ENCODE measurements around the gene NKX2-4. TPM values are rescaled to one million over a fixed set of nuclear protein-coding genes. Genes with fewer than 3 reads are reported as not detected.
"Not testable (repeated sequence)": the region's sequence is repeated elsewhere in the genome, so short reads cannot be mapped to it uniquely, and the experiment has no call there.

Gene NKX2-4
- total RNA-seq, 1 donor from 2014 or later, result not detected

DNA sequence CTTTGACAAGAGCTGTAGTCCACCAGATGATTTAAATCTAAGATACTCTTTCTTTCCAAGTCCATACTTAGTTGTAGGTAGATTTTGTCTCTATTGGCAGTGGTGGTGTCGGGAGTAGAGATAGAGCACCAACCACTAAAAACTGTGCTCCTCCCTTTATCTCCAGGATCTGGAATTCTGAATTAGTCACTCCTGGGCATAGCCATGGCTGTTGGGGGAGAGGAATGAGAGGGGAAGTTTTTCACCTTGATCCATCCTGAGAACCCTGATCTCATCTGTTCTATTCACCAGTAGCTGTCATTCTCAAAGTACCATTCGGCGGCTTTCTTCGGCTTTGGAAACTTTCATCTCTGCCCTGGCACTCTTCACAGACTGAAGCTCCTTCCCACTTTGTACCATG lies 35.6 kb upstream of the NKX2-4 start:
- H3K27me3 Mint-ChIP-seq (ENCODE audit: low read depth, unreplicated experiment), result no peaks in the 10 kb centered on the region
- no peak for DNase-seq (ENCODE audit: low read depth)
- Histone ChIP-seq H3K27me3 (ENCODE audit: insufficient read depth, low read length) (no peaks in the 10 kb centered on the region), H3K27ac (ENCODE audit: low read depth, low read length) (no peak overlapping the region), H3K36me3 (ENCODE audit: insufficient read depth, low read length) (no peaks in the 10 kb centered on the region), H3K4me3 (ENCODE audit: insufficient read depth, low read depth, low read length) (no peak overlapping the region), H3K9ac (ENCODE audit: low read length) (no peak overlapping the region), H2AFZ (ENCODE audit: low read depth, low read length) (no peak overlapping the region), H3K4me1 (ENCODE audit: insufficient read depth, low read length) (peaks cover 22% of the 10 kb centered on the region), H3K9me3 (ENCODE audit: insufficient read depth, low read depth, low read length) (no peaks in the 10 kb centered on the region), H3K4me2 (ENCODE audit: low read length) (peak overlapping the region; percentile 19), H3K79me2 (ENCODE audit: insufficient read depth, low read length) (no peaks in the 10 kb centered on the region), H4K20me1 (ENCODE audit: insufficient read depth, low read length) (no peaks in the 10 kb centered on the region)
- no peaks in the 10 kb centered on the region for H3K36me3 Mint-ChIP-seq (ENCODE audit: low read depth, unreplicated experiment)
- peaks cover 25% of the 10 kb centered on the region for H3K4me1 Mint-ChIP-seq (ENCODE audit: low read depth, unreplicated experiment)
- peaks cover 2% of the 10 kb centered on the region for H3K9me3 Mint-ChIP-seq (ENCODE audit: unreplicated experiment)
- H3K4me3 Mint-ChIP-seq (ENCODE audit: unreplicated experiment), result no peak overlapping the region
- FAIRE-seq, result no peak
- H3K27ac Mint-ChIP-seq (ENCODE audit: unreplicated experiment), result no peak overlapping the region
- TF ChIP-seq, protein P1, sequence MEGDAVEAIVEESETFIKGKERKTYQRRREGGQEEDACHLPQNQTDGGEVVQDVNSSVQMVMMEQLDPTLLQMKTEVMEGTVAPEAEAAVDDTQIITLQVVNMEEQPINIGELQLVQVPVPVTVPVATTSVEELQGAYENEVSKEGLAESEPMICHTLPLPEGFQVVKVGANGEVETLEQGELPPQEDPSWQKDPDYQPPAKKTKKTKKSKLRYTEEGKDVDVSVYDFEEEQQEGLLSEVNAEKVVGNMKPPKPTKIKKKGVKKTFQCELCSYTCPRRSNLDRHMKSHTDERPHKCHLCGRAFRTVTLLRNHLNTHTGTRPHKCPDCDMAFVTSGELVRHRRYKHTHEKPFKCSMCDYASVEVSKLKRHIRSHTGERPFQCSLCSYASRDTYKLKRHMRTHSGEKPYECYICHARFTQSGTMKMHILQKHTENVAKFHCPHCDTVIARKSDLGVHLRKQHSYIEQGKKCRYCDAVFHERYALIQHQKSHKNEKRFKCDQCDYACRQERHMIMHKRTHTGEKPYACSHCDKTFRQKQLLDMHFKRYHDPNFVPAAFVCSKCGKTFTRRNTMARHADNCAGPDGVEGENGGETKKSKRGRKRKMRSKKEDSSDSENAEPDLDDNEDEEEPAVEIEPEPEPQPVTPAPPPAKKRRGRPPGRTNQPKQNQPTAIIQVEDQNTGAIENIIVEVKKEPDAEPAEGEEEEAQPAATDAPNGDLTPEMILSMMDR (IDR thresholded peaks at IDR 0.05; ENCODE audit: insufficient read depth, low read depth, low read length), result no peak
- no peak for TF ChIP-seq EZH2 (IDR thresholded peaks at IDR 0.05; ENCODE audit: insufficient read depth, low read length)

DNA sequence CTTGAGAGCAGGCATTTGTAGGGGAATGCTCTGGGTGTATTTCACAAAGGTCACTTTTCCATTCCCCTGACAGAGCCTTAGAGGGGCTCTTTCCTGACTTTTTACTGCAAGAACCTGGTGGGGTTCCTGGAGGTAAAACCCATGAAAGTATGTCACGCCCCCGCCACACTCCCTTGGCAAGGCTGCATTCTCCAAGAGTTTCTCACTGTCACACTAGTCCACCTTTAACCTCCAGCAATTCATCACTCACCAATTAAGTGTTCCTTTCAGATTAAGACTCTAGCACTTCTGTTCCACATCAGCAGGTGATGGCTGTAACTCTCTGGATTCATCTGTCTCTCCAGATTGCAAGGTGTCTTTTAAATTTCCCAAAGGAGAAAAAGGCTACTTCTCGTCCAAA lies 32.7 kb upstream of the NKX2-4 start:
- Mint-ChIP-seq H3K9me3 (ENCODE audit: unreplicated experiment) (peaks cover 16% of the 10 kb centered on the region), H3K4me1 (ENCODE audit: low read depth, unreplicated experiment) (peaks cover 3% of the 10 kb centered on the region), H3K4me3 (ENCODE audit: unreplicated experiment) (no peak overlapping the region), H3K27ac (ENCODE audit: unreplicated experiment) (no peak overlapping the region), H3K36me3 (ENCODE audit: low read depth, unreplicated experiment) (no peaks in the 10 kb centered on the region), H3K27me3 (ENCODE audit: low read depth, unreplicated experiment) (no peaks in the 10 kb centered on the region)
- no peak for DNase-seq (ENCODE audit: low read depth)
- no peak overlapping the region for H3K27ac ChIP-seq (ENCODE audit: low read depth, low read length)
- no peak overlapping the region for H3K9ac ChIP-seq (ENCODE audit: low read length)
- no peak overlapping the region for H3K4me3 ChIP-seq (ENCODE audit: insufficient read depth, low read depth, low read length)
- FAIRE-seq, result no peak
- no peaks in the 10 kb centered on the region for H3K36me3 ChIP-seq (ENCODE audit: insufficient read depth, low read length)
- H3K27me3 ChIP-seq (ENCODE audit: insufficient read depth, low read length), result no peaks in the 10 kb centered on the region
- TF ChIP-seq, protein P1 (IDR thresholded peaks at IDR 0.05; ENCODE audit: insufficient read depth, low read depth, low read length), result no peak
- TF ChIP-seq EZH2 (IDR thresholded peaks at IDR 0.05; ENCODE audit: insufficient read depth, low read length), result no peak
- no peaks in the 10 kb centered on the region for H4K20me1 ChIP-seq (ENCODE audit: insufficient read depth, low read length)
- no peak overlapping the region for H2AFZ ChIP-seq (ENCODE audit: low read depth, low read length)
- H3K4me2 ChIP-seq (ENCODE audit: low read length), result no peak overlapping the region
- peaks cover 7% of the 10 kb centered on the region for H3K4me1 ChIP-seq (ENCODE audit: insufficient read depth, low read length)
- no peaks in the 10 kb centered on the region for H3K79me2 ChIP-seq (ENCODE audit: insufficient read depth, low read length)
- no peaks in the 10 kb centered on the region for H3K9me3 ChIP-seq (ENCODE audit: insufficient read depth, low read depth, low read length)

DNA sequence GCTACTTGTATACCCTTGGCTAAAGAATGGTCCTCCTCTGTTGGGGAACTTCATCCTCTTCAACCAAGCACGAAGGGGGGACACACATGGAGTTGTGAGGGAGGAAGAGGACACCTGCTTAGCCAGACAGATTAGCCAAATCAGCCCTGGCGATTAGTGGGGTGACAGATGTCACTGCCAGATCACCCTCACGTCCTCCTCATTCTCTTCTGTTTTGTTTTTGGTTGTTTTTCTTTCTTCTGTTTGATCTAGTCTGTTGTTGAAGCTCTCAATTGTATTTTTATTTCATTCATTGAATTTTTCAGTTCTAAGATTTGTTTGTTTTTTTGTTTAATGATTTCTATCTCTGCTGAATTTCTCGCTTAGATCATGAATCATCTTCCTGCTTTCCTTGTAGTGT lies 27.5 kb upstream of the NKX2-4 start:
- no peak overlapping the region for H3K4me2 ChIP-seq (ENCODE audit: low read length)
- H3K4me3 ChIP-seq (ENCODE audit: insufficient read depth, low read depth, low read length), result no peak overlapping the region
- H3K9me3 ChIP-seq (ENCODE audit: insufficient read depth, low read depth, low read length), result peaks cover 9% of the 10 kb centered on the region
- DNase-seq (ENCODE audit: low read depth) (no peak), FAIRE-seq (no peak)
- Mint-ChIP-seq H3K9me3 (ENCODE audit: unreplicated experiment) (peaks cover 36% of the 10 kb centered on the region), H3K27me3 (ENCODE audit: low read depth, unreplicated experiment) (no peaks in the 10 kb centered on the region), H3K36me3 (ENCODE audit: low read depth, unreplicated experiment) (no peaks in the 10 kb centered on the region), H3K27ac (ENCODE audit: unreplicated experiment) (no peak overlapping the region), H3K4me3 (ENCODE audit: unreplicated experiment) (no peak overlapping the region), H3K4me1 (ENCODE audit: low read depth, unreplicated experiment) (no peaks in the 10 kb centered on the region)
- no peak overlapping the region for H3K9ac ChIP-seq (ENCODE audit: low read length)
- TF ChIP-seq, protein P1 (IDR thresholded peaks at IDR 0.05; ENCODE audit: insufficient read depth, low read depth, low read length), result no peak
- no peak for TF ChIP-seq EZH2 (IDR thresholded peaks at IDR 0.05; ENCODE audit: insufficient read depth, low read length)
- H3K36me3 ChIP-seq (ENCODE audit: insufficient read depth, low read length), result no peaks in the 10 kb centered on the region
- H2AFZ ChIP-seq (ENCODE audit: low read depth, low read length), result no peak overlapping the region
- no peaks in the 10 kb centered on the region for H3K4me1 ChIP-seq (ENCODE audit: insufficient read depth, low read length)
- H3K27me3 ChIP-seq (ENCODE audit: insufficient read depth, low read length), result no peaks in the 10 kb centered on the region
- H4K20me1 ChIP-seq (ENCODE audit: insufficient read depth, low read length), result no peaks in the 10 kb centered on the region
- no peaks in the 10 kb centered on the region for H3K79me2 ChIP-seq (ENCODE audit: insufficient read depth, low read length)
- H3K27ac ChIP-seq (ENCODE audit: low read depth, low read length), result no peak overlapping the region

DNA sequence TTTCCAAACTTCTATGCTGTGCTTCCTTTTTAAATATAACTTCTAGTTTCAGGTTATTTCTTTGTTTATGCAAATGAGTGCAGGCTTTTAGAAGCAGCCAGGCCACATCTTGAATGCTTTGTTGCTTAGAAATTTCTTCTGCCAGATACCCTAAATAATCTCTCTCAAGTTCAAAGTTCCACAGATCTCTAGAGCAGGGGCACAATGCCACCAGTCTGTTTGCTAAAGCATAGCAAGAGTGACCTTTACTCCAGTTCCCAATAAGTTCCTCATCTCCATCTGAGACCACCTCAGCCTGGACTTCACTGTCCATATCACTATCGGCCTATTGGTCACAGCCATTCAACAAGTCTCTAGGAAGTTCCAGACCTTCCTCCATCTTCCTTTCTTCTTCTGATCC lies 26.4 kb upstream of the NKX2-4 start:
- not testable (repeated sequence) for H3K4me2 ChIP-seq (ENCODE audit: low read length); H3K36me3 Mint-ChIP-seq (ENCODE audit: low read depth, unreplicated experiment); H3K27ac Mint-ChIP-seq (ENCODE audit: unreplicated experiment); DNase-seq (ENCODE audit: low read depth); H3K4me3 Mint-ChIP-seq (ENCODE audit: unreplicated experiment); H3K9ac ChIP-seq (ENCODE audit: low read length); H3K79me2 ChIP-seq (ENCODE audit: insufficient read depth, low read length); H3K36me3 ChIP-seq (ENCODE audit: insufficient read depth, low read length); H3K4me1 Mint-ChIP-seq (ENCODE audit: low read depth, unreplicated experiment); H3K4me3 ChIP-seq (ENCODE audit: insufficient read depth, low read depth, low read length); H3K9me3 ChIP-seq (ENCODE audit: insufficient read depth, low read depth, low read length); H3K4me1 ChIP-seq (ENCODE audit: insufficient read depth, low read length); FAIRE-seq; H3K27ac ChIP-seq (ENCODE audit: low read depth, low read length); H3K27me3 ChIP-seq (ENCODE audit: insufficient read depth, low read length); H3K27me3 Mint-ChIP-seq (ENCODE audit: low read depth, unreplicated experiment); H4K20me1 ChIP-seq (ENCODE audit: insufficient read depth, low read length); H2AFZ ChIP-seq (ENCODE audit: low read depth, low read length)
- peaks cover 36% of the 10 kb centered on the region for H3K9me3 Mint-ChIP-seq (ENCODE audit: unreplicated experiment)

All from astrocyte (in vitro differentiated cells and primary cell).